NCI-H2171 (cell line): Measurements from ENCODE around the gene NTN5.

Experiments
- DNase-seq: peaks from one replicate; lab custom pipeline; 2025; lab: John Stamatoyannopoulos, UW

Gene NTN5

DNA sequence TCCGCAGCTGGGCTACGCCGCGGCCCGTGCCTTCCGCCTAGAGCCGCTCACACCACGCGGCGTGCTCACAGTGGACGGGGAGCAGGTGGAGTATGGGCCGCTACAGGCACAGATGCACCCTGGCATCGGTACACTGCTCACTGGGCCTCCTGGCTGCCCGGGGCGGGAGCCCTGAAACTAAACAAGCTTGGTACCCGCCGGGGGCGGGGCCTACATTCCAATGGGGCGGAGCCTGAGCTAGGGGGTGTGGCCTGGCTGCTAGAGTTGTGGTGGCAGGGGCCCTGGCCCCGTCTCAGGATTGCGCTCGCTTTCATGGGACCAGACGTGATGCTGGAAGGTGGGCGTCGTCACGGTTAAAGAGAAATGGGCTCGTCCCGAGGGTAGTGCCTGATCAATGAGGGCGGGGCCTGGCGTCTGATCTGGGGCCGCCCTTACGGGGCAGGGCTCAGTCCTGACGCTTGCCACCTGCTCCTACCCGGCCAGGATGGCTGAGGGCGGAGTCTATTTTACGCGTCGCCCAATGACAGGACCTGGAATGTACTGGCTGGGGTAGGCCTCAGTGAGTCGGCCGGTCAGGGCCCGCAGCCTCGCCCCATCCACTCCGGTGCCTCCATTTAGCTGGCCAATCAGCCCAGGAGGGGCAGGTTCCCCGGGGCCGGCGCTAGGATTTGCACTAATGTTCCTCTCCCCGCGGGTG lies 43.1 kb downstream of the NTN5 start:
- DNase-seq: peak; percentile 47

DNA sequence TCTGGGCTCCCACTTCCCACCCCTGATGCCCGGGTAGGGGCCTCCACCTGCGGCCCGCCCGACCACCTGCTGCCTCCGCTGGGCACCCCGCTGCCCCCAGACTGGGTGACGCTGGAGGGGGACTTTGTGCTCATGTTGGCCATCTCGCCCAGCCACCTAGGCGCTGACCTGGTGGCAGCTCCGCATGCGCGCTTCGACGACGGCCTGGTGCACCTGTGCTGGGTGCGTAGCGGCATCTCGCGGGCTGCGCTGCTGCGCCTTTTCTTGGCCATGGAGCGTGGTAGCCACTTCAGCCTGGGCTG lies 43.6 kb downstream of the NTN5 start:
- no peak for DNase-seq

GRCh38 chr19:48628486-48629296 lies 44.1 kb downstream of the NTN5 start:
- no peak for DNase-seq

DNA sequence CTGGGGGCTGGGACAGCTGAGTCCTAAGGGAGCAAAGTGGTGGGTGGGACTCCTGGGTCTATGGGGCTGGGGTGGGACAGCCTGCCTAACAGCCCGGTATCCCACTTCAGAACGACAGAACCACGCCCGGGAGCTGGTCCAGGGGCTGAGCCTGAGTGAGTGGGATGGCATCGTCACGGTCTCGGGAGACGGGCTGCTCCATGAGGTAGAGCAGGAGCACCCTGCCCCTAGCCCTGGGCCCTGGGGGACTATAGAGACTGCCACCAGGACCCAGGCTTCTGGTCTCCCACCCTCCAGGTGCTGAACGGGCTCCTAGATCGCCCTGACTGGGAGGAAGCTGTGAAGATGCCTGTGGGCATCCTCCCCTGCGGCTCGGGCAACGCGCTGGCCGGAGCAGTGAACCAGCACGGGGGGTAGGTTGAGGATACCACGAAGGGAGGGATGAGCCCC lies 44.9 kb downstream of the NTN5 start:
- no peak for DNase-seq

- DNase-seq: no peak
Measured at GRCh38 chr19:48627201-48627864, 45.5 kb downstream of the NTN5 start.

- no peak for DNase-seq
Measured at GRCh38 chr19:48625891-48626327, 46.9 kb downstream of the NTN5 start.

GRCh38 chr19:48624791-48625723 lies 47.8 kb downstream of the NTN5 start:
- DNase-seq: peak; percentile 29

- DNase-seq: peak; percentile 97
Measured at GRCh38 chr19:48624067-48624594, 48.7 kb downstream of the NTN5 start.

DNA sequence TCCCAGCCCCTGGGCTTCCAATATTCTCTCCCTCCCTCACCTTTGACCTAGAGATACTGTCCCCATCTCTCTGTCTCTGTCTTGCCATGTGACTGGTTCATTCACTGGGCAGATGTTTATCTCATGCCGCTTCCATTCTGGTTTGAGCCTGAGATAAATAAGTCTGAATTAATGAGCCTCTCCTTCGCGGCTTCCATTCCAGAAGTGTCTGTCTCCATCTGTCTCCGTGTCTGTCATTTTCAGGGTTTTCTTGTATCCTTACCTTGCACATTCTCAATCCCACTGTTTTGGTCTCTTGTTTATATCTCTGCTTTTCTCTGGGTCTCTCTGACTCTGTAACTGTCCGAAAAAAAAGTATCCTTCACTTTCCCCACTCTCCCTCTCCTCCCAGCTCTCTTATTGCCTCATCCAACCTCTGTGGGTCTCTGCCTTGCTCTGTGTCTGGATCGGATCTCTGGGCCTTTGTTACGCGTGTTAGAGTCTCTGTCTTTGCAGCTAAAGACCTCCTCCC lies 49.2 kb downstream of the NTN5 start:
- peak; percentile 45 for DNase-seq

DNA sequence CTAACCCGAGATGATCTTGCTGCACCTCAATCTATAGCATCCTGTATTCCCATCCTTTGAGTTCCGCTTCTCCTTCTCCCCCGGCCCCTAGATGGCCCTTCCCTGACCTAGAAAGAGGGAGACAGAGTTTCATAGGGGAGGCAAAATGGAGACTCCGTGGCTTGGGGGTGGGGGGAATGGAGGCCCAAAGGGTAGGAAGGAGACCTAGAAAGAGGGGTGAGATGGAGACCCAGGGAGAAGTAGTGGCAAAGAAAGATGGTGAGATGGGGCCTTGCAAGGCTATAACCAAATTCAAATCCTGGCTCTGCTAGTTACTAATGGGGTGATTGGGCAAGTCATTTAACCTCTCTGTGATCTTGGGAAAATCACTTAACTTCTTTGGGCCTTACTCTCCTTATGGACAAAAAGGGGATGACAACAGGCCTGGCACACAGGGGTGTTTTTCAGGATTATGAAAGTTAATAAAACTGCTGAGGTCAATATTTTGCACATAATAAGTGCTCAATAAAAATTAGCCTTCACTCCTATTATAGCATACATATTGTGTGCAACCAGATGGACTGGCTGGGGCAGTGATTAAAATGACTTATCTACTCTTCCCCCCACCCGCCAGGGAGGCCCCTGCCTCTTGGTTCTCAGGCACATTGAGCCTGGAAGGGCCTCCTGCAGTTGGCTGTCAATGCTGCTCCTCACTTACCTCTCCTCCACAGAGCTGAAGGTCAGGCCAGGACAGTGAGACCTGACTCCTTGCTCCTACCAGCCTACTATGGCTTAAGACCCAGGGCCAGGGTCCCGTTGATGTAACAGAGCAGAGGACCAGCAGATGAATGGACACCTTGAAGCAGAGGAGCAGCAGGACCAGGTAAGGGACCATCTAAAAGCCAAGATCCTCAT lies 52.9 kb downstream of the NTN5 start:
- no peak for DNase-seq

GRCh38 chr19:48618916-48619691 lies 53.7 kb downstream of the NTN5 start, which contains the start of the genes RPL18 and SPHK2:
TSS of gene RPL18 (minus strand) at chr19:48619178. CDS start at chr19:48619143, 35 bp downstream.
TSS of gene SPHK2 (plus strand) at chr19:48619506. CDS start at chr19:48620515, 1,009 bp downstream.
- DNase-seq: peak; percentile 97

DNA sequence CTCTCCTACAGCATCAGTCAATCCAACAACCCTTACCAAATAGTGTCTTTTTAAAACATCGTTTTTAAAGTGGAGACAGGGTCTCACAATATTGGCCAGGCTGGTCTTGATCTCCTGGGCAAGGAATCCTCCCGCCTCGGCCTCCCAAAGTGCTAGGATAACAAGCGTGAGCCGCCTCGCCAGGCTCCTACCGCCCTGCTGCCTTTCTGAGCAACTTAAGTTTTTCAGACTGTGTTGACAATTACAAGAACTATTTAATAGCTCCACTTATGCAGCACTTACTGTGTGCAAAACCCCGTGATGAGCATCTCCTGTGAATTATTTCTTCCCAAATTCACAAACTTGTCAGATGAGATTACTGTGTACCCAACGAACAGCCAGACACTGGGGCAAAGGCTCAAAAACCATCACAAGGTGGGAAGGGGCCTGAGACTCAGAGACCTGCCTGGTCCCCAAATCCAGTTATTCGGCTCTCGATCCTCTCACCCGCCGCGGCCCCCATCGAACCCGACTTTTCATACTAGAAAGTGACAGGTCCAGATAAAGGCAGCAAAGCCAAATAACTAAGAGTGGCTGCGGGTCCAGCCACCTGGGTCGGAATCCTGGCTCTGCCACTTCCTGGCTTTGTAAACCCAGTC lies 54.4 kb downstream of the NTN5 start:
- DNase-seq: no peak

DNA sequence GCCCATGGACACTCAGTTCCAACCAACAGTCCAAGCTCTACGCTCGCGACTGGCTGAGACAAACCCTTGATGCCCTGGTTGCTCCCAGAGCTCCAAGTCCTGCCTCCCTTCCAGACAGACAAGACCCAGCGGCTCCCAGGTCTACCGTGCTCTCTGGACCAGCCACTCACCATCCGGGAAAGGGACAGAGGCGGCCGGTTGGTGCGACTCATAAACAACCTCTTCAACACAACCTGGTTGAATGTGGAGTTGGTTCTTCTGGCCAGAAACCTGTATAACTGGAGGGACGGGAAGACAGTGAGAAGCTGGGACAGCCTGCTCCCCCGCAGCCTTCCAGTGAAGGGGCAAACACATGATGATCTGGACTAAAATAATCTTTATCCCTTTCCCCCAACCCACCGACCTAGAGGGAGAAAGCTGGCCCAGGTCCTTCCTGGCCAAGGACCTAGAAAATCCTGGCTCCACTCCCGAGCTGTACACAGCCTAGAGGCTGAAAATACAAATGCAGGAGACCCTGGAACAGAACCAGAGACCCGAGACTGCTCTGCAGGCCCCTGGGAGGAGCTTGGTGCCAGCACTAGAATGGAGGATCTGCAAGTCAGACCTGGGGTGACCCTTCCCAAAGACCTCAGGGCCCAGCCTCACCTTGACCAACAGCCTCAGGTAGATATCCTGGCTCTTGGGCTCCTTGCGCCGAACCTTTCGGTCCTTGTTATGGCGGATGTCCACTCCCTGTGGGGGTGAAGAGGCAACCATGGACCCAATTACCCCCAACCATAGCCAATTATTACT lies 55.5 kb downstream of the NTN5 start:
- no peak for DNase-seq

- DNase-seq: no peak
Measured at GRCh38 chr19:48616491-48617056, 56.2 kb downstream of the NTN5 start.

- DNase-seq: no peak
Measured at GRCh38 chr19:48616041-48616436, 56.8 kb downstream of the NTN5 start.

DNA sequence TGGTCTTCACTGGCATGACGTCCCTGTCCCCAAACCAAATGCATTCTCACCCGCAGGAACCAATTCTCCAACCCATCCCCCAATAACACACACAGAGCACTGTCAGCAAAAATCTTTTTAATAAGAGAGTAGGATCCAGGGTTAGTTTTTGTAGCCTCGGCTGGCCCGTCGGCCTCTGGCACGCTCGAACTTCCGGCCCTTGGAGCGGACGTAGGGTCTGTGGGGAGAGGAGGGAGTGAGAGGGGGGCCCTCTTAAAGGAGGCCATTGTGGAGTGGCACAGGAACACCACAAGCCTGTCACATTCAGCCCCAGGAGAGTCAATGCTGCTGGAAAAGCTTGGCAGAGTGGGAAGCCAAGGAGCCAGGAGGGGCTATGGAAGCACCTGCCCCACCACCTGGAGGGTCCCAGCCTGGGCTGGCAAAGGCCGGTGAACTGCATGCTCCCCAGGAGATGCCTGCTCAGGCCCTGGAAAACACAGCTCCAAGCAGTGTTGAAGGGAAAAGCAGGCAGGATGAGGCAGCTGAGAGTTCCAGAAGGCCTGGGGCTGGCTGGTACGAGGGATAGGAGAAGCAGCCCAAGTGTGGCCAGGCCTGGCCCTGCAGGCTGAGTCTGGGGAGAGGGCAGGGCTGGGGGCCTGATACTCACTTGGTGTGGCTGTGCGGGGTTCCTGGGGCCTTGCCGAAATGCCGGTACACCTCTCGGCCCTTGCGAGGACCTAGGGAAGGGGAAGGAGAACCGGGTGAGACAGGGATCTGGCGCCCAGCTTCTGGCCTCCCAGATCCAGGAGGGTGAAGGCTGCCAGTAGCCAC lies 57.4 kb downstream of the NTN5 start:
- no peak for DNase-seq
